DMS114 treated with DMSO at 0.1 percent for 48 hours (cell line): ENCODE data around the gene DOLPP1.

Experiments
- DNase-seq: peaks from one replicate; lab custom pipeline; 2025; ENCODE audit not compliant: unreplicated experiment; lab: John Stamatoyannopoulos, UW

DOLPP1 gene

DNA sequence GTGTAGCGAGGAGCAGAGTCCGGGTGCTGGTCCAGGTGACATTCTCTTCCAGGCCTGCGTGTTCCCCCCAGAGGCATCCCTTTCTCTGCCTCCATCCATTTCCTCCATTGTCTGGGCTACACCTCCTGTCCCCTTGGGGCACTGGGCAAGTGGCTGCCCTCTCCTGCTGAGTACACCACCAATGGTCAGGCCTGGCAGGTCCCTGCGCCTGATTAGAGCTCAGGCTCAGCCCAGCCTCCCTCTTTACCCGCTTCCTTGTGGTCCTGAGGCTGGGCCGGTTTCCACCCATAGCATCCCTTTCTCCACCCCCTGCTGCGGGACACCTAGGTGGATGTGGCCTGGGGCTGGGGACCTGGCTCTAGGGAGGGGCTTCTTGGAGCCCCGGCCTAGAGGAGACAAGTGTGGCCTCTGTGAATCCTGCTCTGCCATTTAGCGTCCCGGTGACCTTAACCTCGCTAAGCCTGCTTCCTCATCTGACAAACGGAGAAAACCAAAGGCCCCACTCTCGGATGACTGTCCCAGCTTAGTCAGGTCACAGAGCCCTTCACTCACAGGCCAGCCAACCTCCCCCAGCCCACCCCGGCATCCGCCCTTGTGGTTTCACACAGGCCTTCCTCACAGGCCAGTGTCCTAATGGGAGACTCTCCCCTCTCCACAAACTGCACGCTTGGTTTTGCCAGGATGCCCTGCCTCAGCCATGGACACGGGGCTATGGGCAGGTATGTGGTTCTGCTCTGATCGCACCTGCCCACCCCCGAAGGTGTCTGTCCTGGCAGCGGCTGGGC, 12.9 kb downstream of the DOLPP1 start:
- DNase-seq, result no peak

DNA sequence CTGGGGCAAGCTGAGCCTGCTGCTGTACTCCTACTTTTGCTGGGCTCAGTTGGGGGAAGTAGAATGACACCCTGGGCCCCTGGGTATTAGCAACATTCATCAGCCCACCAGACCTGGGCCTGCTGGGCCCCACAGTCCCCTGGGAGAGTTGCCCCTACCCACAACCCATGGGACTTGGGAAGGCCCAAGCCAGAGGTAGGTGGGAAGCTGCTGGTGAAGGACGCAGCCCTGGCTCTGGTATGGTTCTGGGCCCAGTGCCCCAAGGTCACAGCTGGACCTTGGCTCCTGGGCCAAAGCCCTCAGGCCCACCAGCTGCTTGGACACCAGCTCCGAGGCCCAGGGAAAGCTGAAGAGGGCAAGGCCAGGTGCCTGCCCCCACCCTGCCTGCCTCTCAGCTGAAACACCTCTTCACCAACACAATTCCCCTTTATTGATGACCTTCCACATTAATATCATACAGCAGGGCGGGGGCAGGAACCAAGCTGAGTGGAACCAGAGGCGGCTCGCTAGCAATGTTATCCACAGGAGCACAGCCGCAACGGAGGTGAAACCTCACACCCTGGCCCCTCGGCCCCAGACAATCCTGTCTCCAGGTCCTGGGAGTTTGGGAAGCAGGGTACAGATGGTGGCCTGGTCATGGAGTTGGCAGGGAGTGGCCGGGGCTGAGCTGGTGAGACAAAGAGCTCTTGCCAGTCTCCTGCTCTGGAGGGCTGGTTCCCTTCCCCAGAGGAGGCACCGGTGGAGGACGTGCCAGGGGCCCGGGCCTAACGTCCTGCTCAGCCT, 13.7 kb downstream of the DOLPP1 start:
- DNase-seq, result no peak

DNA sequence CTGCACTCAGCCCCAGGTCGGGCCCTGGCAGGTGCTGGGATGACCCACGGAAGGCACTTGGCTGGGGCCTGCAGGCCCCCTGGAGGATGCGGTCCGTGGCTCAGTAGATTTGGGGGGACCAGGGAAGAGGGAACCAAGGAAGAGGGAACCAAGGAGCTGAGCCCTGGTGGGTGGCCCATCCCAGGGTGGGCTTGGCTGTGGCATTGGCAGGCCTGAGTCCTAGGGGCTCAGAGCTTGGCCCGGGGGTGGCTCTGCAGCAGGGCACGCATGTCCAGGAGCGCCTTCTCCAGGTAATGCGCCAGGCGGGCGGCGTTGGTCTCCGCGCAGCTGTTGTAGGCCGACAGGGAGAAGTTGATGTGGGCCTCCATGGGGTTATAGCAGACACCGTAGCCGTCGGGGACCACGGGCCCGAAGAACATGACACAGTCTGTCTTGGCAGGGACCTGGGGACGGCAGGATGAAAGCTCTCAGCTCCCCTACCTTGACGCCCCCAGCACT, 14.3 kb downstream of the DOLPP1 start:
- no peak for DNase-seq

GRCh38 chr9:129095908-129096307, 15.0 kb downstream of the DOLPP1 start:
- DNase-seq, result no peak

- DNase-seq, result no peak
These were observed 16.9 kb downstream of the DOLPP1 start for GRCh38 chr9:129097671-129098306.

DNA sequence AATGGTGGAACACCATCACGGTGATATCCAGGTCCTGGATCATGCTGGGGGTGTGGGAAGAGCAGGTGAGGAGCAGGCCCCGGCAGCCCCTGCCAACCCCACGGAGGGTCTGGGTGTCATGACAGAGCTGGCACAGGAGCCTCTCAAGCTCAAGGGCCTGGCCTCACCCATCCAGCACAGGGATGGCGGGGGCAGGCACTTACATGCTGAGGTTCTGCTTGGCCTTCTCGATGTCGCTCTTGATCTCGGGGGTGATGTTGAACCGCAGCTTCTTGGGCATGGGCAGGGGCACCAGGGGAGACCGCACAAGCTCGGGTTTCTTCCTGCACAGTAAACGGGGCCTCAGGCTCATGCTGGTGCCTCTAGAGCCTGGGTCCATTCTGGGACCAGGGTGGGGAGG, 17.4 kb downstream of the DOLPP1 start:
- DNase-seq, result no peak

DNA sequence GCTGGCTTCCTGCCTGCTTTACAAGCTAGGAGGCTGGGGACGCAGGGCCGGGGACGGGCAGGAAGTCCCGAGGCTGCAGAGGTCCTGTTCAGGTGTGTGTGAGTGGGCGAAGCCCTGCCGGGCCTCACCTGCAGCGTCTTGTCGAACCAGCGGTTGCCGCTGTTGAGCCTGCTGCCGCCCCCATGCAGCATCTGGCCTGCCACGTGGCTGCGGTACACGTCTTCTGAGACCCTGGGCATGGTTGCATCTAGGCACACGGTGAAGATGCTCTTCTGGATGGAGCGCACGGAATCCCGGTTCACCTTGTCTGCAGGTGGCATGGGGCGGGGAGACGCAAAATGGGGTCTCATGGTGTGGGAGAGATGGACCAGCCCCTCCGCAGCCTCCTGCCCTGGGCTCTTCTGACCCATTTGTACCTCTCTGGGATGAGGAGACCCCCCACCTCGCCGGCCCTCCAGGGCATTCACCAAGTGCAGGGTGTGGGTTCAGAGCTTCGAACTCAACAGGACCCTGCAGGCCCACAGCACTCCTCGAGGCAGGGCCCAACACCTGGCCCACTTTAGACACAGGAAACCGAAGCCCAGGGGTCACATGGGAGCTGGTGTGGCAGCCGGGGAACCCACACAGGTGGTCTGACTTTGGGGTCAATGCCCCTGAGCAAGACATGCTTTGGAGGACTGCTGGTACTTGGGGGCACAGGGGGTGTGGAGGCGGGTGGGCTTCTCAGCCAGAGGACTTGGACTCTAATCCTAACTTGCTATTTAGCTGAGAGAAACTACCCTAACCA, 19.7 kb downstream of the DOLPP1 start:
- no peak for DNase-seq

DNA sequence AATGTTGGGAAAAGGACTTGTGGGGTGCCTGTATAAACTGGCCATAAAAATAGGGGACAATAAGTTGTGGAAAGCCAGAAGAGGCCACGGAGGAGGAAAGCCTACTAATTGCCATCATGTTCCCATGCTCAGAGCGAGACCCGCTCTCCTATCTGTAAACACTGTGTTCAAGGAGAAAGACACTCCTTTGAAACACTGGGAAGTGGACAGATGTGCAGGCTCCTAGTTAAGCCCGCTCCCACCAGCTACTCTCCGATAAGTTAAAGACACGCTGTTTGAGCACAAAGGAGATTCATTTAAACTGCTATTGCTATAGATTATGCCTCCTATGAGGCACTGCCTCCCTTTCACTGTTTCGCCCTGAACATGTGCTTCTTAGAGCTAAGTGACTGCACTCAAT, 20.4 kb downstream of the DOLPP1 start:
- no peak for DNase-seq

- DNase-seq, result no peak
These were observed 21.2 kb downstream of the DOLPP1 start for GRCh38 chr9:129102095-129102525.

DNA sequence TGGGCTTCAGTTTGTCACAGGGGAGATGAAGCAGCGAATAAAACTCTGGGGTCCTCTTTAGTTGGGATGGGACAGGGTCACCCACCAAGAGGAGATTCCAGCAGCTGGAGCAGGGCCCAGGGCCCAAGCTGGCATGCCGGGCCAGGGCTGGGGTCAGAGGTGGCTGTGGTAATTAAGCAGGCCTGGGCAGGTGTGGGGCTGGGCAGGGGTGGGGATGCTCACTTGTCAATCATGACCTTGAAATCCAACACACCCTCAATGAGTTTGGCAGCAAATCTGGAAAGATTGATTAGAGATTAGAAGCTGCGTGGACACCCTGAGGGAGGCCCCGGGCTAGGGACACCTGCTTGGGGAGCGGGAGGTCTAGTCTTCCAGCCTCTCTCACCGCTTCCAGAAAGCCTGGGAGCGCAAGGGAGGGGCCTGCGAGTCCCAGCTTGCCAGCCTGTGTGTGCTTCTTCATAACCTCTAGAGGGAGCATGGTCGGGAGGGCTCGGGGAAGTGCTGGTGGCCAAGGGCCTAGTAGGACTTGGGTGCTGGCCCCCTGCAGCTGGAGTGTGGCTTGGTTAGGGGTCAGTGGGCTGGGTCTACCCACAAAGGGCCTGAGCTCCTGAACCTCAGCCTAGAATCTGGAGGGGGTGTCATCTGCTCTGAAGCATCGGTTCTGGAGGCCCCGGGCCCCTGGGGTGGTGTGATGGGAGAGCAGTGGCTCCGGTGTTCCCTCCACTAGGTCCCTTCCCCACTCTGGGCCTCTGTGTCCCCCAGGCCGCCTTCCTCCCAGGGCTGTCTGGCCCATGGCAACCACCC, 22.1 kb downstream of the DOLPP1 start:
- peak; percentile 38 for DNase-seq

DNA sequence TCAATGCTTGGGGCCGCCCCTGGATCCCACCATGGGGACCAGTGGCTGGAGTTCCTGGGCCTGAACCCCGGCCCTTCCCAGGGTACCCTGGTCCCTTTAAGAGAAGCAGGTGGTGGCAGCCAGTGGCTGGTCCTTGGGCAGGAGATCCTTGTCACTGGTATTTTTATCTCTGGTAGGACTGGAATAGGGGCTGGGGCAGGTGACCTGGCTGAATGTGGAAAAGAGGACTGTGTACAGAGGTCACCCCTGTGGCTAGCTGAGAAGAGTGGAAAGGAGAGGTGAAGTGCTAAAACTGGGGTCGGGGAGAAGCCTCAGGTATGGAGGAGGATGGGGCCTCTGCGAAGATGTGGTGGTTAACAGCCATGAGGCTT, 22.7 kb downstream of the DOLPP1 start:
- DNase-seq, result no peak

DNA sequence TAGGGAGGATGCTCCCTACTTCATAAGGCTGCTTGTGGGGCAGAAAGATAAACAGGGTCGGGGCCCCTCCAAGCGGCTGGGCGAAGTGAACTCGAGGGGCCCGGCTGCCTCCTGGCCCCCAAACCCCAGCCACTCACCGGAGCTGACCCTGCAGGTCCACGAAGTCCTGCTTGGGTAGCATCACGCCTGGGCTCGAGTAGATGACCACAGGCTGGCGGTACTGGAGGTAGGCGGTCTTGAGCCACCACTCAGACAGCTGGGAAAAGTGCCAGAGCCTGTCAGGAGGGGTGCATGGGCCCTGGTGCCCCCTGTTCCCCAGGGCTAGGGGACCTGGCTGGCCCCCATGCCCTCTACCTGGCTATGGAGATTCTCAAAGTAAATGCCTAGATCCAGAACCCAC, 23.1 kb downstream of the DOLPP1 start:
- DNase-seq, result no peak

GRCh38 chr9:129105857-129106694, 25.2 kb downstream of the DOLPP1 start:
- DNase-seq, result no peak

DNA sequence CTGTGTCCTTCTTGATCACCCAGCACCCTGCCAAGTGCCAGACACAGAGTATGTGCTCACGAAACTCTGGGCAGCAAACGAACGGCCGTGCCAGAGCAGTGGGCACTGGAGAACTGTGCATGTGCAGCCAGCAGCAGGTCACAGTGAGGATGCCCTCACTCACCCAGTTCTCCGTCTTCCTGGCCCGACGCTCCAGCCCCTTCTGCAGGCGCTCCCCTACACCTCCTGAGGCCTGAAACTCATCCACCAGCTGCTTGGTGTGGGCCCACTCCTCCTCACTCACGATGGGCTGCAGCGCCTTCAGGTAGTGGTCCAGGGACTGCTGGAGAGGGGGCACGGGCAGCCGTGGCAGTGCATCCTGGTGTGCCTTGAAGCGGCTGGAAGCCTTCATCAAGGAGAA, 26.7 kb downstream of the DOLPP1 start:
- DNase-seq, result no peak

DNA sequence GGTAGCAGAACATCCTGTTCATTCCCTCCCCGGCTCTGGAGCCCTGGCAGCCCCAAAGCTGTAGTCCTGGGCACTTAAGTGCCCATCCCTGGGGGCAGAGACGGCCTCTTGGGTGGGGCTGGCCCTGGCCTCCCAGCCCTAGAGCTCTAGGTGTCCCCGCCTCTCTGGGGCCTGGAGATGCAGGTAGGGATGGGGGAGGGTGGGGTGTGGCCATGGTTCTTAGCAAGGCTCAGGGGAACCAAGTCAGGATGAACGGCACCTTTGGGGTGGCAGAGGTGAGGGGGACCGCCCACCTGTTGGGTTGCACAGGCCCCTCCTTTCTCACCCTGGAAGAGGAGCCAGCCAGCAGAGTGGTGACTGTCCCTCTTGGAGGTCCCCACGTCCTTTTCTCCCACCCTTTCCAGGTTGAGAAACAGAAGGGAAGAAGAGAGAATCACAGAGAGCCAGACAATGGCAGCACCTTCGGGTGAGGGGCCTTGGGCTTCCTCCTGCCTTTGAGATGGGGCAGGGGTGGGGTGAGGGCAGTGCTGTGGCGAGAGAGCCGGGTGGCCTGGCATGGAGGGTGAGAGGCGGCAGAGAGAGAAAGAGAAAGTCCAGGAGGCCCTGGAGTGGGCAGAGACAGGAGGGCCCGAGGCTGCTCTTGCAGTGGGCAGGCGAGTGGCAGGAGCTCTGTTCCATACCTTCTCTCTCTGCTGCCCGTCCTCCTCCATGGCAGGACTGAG, 27.3 kb downstream of the DOLPP1 start:
- DNase-seq, result no peak

- no peak for DNase-seq
These were observed 28.1 kb downstream of the DOLPP1 start for GRCh38 chr9:129108805-129109536.

DNA sequence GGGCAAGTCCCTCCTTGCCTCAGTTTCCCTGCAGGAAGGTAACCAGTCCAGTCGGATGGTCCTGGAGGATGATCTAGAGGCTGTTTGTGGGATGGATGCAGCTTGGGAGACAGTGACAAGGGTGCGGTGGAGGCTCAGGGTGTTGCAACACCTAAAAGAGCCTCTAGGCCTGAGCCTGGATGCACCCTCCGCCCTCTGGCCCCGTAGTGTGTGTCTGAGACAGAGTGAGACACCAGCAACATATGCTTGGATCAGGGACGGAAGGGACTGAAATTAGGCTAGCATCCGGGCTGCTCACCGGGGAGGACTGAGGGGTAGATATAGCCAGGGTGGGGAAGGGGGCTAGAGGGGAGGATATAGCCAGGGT, 28.6 kb downstream of the DOLPP1 start:
- no peak for DNase-seq
